ENCODE data around the gene PGLYRP4.

GRCh38 chr1:153379591-153379990 lies 30.9 kb upstream of the PGLYRP4 start:
- no peak for TF ChIP-seq TP53 (CRISPR knock-in tag; IDR thresholded peaks at IDR 0.05)
- TF ChIP-seq E2F1 (CRISPR knock-in tag; IDR thresholded peaks at IDR 0.05): no peak
- TF ChIP-seq JAZF1 (CRISPR knock-in tag; IDR thresholded peaks at IDR 0.05): no peak
